ENCODE data around the gene KRTAP1-1.

DNA sequence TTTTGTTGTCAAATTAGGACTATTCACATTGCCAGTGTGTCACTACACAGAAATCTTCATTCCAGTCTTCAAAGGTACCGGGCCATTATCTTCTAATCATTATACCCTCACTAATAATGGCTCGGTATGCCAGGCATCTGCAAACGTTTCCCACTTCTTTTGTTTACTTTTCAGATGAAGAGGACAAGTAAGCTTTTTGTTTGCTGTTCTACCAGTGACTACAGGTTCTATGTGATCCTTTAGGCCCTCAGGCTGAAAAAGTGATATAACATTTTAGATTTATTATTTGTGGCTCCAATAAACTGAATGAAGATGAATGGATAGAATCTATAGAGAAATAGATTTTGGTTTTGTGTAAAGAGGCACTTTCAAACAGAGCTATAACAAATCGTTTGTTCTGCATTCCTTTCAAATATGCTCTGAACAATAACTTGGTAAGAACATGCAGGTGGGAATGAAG lies 31.9 kb downstream of the KRTAP1-1 start:
- TF ChIP-seq, protein P1, sequence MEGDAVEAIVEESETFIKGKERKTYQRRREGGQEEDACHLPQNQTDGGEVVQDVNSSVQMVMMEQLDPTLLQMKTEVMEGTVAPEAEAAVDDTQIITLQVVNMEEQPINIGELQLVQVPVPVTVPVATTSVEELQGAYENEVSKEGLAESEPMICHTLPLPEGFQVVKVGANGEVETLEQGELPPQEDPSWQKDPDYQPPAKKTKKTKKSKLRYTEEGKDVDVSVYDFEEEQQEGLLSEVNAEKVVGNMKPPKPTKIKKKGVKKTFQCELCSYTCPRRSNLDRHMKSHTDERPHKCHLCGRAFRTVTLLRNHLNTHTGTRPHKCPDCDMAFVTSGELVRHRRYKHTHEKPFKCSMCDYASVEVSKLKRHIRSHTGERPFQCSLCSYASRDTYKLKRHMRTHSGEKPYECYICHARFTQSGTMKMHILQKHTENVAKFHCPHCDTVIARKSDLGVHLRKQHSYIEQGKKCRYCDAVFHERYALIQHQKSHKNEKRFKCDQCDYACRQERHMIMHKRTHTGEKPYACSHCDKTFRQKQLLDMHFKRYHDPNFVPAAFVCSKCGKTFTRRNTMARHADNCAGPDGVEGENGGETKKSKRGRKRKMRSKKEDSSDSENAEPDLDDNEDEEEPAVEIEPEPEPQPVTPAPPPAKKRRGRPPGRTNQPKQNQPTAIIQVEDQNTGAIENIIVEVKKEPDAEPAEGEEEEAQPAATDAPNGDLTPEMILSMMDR (conservative IDR thresholded peaks at IDR 0.05; ENCODE audit: low read depth in 2 of 2) = no peak
- TF ChIP-seq, protein P2, sequence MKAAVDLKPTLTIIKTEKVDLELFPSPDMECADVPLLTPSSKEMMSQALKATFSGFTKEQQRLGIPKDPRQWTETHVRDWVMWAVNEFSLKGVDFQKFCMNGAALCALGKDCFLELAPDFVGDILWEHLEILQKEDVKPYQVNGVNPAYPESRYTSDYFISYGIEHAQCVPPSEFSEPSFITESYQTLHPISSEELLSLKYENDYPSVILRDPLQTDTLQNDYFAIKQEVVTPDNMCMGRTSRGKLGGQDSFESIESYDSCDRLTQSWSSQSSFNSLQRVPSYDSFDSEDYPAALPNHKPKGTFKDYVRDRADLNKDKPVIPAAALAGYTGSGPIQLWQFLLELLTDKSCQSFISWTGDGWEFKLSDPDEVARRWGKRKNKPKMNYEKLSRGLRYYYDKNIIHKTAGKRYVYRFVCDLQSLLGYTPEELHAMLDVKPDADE (IDR thresholded peaks at IDR 0.05) = no peak
- TF ChIP-seq CREB1 (CRISPR knock-in tag; IDR thresholded peaks at IDR 0.05; ENCODE audit: low read depth) (no peak), EZH2 (IDR thresholded peaks at IDR 0.05; ENCODE audit: low read depth, unreplicated experiment) (no peak), POLR2AphosphoS5 (IDR thresholded peaks at IDR 0.05; ENCODE audit: low read depth) (no peak), ZNF114 (CRISPR knock-in tag; IDR thresholded peaks at IDR 0.05) (no peak), EZH2phosphoT487 (IDR thresholded peaks at IDR 0.05; ENCODE audit: unreplicated experiment) (no peak)
- TF ChIP-seq, protein P3, sequence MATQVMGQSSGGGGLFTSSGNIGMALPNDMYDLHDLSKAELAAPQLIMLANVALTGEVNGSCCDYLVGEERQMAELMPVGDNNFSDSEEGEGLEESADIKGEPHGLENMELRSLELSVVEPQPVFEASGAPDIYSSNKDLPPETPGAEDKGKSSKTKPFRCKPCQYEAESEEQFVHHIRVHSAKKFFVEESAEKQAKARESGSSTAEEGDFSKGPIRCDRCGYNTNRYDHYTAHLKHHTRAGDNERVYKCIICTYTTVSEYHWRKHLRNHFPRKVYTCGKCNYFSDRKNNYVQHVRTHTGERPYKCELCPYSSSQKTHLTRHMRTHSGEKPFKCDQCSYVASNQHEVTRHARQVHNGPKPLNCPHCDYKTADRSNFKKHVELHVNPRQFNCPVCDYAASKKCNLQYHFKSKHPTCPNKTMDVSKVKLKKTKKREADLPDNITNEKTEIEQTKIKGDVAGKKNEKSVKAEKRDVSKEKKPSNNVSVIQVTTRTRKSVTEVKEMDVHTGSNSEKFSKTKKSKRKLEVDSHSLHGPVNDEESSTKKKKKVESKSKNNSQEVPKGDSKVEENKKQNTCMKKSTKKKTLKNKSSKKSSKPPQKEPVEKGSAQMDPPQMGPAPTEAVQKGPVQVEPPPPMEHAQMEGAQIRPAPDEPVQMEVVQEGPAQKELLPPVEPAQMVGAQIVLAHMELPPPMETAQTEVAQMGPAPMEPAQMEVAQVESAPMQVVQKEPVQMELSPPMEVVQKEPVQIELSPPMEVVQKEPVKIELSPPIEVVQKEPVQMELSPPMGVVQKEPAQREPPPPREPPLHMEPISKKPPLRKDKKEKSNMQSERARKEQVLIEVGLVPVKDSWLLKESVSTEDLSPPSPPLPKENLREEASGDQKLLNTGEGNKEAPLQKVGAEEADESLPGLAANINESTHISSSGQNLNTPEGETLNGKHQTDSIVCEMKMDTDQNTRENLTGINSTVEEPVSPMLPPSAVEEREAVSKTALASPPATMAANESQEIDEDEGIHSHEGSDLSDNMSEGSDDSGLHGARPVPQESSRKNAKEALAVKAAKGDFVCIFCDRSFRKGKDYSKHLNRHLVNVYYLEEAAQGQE (IDR thresholded peaks at IDR 0.05; ENCODE audit: unreplicated experiment) = no peak

All from GM23338 (cell line).